Astrocyte (in vitro differentiated cells and primary cell): ENCODE data around the gene ACOX2. TPM values are rescaled to one million over a fixed set of nuclear protein-coding genes. Genes with fewer than 3 reads are reported as not detected.

Source experiments
- DNase-seq: peaks from one replicate; pipeline ENCODE4 v3.0.0-alpha.2; 2010; ENCODE audit warnings: low read depth
- FAIRE-seq: peaks from 2 replicates; lab custom pipeline; 2011; peaks lifted over from hg19 to GRCh38; lab: Jason Lieb, UNC
- H2AFZ ChIP-seq: 2 replicates; pipeline ENCODE4 v1.6.0; 2012; ENCODE audit warnings: low read depth, low read length, inconsistent platforms
- H3K27ac ChIP-seq: 2 replicates; pipeline ENCODE4 v1.5.1; 2011; ENCODE audit warnings: low read depth, low read length, inconsistent platforms
- H3K27me3 ChIP-seq: 2 replicates; pipeline ENCODE4 v1.6.0; 2011; ENCODE audit warnings: low read length, inconsistent platforms; ENCODE audit not compliant: insufficient read depth
- H3K36me3 ChIP-seq: 2 replicates; pipeline ENCODE4 v1.5.1; 2011; ENCODE audit warnings: low read length, inconsistent platforms; ENCODE audit not compliant: insufficient read depth
- H3K4me1 ChIP-seq: 2 replicates; pipeline ENCODE4 v1.5.1; 2011; ENCODE audit warnings: low read length, inconsistent platforms; ENCODE audit not compliant: insufficient read depth
- H3K4me2 ChIP-seq: 2 replicates; pipeline ENCODE4 v1.6.0; 2012; ENCODE audit warnings: low read length, inconsistent platforms
- H3K4me3 ChIP-seq: 2 replicates; pipeline ENCODE4 v1.5.1; 2011; ENCODE audit warnings: low read depth, mild to moderate bottlenecking, low read length, inconsistent platforms; ENCODE audit not compliant: insufficient read depth
- H3K79me2 ChIP-seq: 2 replicates; pipeline ENCODE4 v1.6.0; 2012; ENCODE audit warnings: mild to moderate bottlenecking, low read length, inconsistent platforms; ENCODE audit not compliant: insufficient read depth
- H3K9ac ChIP-seq: 2 replicates; pipeline ENCODE4 v1.6.0; 2012; ENCODE audit warnings: mild to moderate bottlenecking, low read length, inconsistent platforms
- H3K9me3 ChIP-seq: 2 replicates; pipeline ENCODE4 v1.5.1; 2012; ENCODE audit warnings: low read depth, mild to moderate bottlenecking, low read length, inconsistent platforms; ENCODE audit not compliant: insufficient read depth
- H4K20me1 ChIP-seq: 2 replicates; pipeline ENCODE4 v1.6.0; 2012; ENCODE audit warnings: low read length, inconsistent platforms; ENCODE audit not compliant: insufficient read depth
- H3K27ac Mint-ChIP-seq: one replicate; pipeline ENCODE4 v1.8.0; 2021; ENCODE audit warnings: mild to moderate bottlenecking, mixed read lengths; ENCODE audit not compliant: unreplicated experiment
- H3K27me3 Mint-ChIP-seq: one replicate; pipeline ENCODE4 v1.8.0; 2021; ENCODE audit warnings: low read depth, mixed read lengths; ENCODE audit not compliant: unreplicated experiment
- H3K36me3 Mint-ChIP-seq: one replicate; pipeline ENCODE4 v1.8.0; 2021; ENCODE audit warnings: low read depth, mixed read lengths; ENCODE audit not compliant: unreplicated experiment
- H3K4me1 Mint-ChIP-seq: one replicate; pipeline ENCODE4 v1.8.0; 2021; ENCODE audit warnings: low read depth, mixed read lengths; ENCODE audit not compliant: unreplicated experiment
- H3K4me3 Mint-ChIP-seq: one replicate; pipeline ENCODE4 v1.8.0; 2021; ENCODE audit warnings: mild to moderate bottlenecking, moderate library complexity, mixed read lengths; ENCODE audit not compliant: unreplicated experiment
- H3K9me3 Mint-ChIP-seq: one replicate; pipeline ENCODE4 v1.8.0; 2021; ENCODE audit warnings: mild to moderate bottlenecking, mixed read lengths; ENCODE audit not compliant: unreplicated experiment
- EZH2 ChIP-seq: IDR thresholded peaks from 2 replicates; pipeline ENCODE4 v1.6.1; 2012; ENCODE audit warnings: mild to moderate bottlenecking, low read length, inconsistent platforms; ENCODE audit not compliant: insufficient read depth
- total RNA-seq: library from RNA; stranded (reverse); gene quantifications from 2 replicates; pipeline ENCODE4 v1.2.1, GENCODE V29; 2021
- TF ChIP-seq, protein P1 (sequence below): IDR thresholded peaks from 2 replicates; pipeline ENCODE4 v1.5.1; 2011; ENCODE audit warnings: low read depth, mild to moderate bottlenecking, inconsistent platforms, low read length, moderate library complexity; ENCODE audit not compliant: insufficient read depth

The ACOX2 gene
- total RNA-seq, 1 donor from 2014 or later: 2.7 TPM

- Mint-ChIP-seq H3K9me3 (no peaks in the 10 kb centered on the region), H3K4me3 (no peak overlapping the region), H3K27me3 (peaks cover 3% of the 10 kb centered on the region), H3K27ac (peak overlapping the region; percentile 71), H3K4me1 (peaks cover 13% of the 10 kb centered on the region), H3K36me3 (peaks cover 3% of the 10 kb centered on the region)
- DNase-seq: no peak
- Histone ChIP-seq H3K27ac (no peak overlapping the region), H3K36me3 (no peaks in the 10 kb centered on the region), H3K79me2 (no peaks in the 10 kb centered on the region), H3K27me3 (no peaks in the 10 kb centered on the region), H4K20me1 (no peaks in the 10 kb centered on the region), H2AFZ (peak overlapping the region; percentile 55), H3K4me3 (no peak overlapping the region), H3K9me3 (no peaks in the 10 kb centered on the region), H3K9ac (no peak overlapping the region), H3K4me2 (no peak overlapping the region), H3K4me1 (peaks cover 12% of the 10 kb centered on the region)
- TF ChIP-seq, protein P1, sequence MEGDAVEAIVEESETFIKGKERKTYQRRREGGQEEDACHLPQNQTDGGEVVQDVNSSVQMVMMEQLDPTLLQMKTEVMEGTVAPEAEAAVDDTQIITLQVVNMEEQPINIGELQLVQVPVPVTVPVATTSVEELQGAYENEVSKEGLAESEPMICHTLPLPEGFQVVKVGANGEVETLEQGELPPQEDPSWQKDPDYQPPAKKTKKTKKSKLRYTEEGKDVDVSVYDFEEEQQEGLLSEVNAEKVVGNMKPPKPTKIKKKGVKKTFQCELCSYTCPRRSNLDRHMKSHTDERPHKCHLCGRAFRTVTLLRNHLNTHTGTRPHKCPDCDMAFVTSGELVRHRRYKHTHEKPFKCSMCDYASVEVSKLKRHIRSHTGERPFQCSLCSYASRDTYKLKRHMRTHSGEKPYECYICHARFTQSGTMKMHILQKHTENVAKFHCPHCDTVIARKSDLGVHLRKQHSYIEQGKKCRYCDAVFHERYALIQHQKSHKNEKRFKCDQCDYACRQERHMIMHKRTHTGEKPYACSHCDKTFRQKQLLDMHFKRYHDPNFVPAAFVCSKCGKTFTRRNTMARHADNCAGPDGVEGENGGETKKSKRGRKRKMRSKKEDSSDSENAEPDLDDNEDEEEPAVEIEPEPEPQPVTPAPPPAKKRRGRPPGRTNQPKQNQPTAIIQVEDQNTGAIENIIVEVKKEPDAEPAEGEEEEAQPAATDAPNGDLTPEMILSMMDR: no peak
- no peak for TF ChIP-seq EZH2
- FAIRE-seq: no peak
These were observed 667 bp upstream of the ACOX2 start for GRCh38 chr3:58537412-58538301.

DNA sequence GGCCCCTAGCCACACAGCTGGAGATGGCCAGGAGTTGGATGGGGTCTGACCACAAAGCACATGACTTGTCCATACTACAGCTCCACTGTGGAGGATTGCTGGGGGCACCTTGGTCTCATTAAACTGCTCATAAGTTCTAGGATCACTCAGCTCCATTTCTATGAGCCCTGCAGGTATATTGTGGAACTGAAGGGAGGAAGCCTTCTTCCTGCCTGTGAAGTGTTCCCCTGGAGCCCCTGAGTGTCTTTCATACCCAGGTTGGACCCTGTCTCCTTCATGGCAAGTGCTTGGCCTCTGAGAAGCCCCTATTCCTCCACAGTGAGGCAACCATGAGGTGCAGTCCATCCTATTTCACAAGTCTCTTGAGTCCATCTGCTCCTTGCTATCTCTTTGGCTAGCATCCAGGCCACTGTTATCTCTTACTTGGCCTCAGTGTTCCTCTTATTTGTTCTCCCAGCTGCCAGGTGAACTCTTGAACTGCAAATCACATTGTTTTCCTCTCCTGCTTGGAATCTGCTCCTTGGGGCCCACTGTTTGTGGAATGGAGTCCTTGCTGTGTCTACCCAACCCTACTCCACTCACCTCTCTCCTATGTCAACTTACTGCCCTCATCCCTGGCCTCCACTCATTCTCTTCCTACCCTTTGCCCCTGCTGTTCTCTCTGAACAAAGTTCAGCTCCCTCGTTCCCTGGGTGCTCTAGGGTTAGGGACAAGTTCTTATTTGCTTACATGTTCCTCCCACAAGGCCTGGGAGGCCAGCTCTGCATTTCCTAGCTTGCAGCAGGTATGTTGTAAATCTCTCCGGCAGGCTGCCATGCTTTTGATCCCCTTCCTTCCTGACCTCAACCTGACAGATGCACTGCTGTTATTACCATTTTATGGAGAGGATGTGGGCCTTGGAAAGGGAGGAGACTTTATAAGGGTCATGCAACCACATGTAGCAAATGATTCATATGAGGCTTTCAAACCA, 1.2 kb downstream of the ACOX2 start:
- FAIRE-seq (no peak), DNase-seq (no peak)
- H3K79me2 ChIP-seq: no peaks in the 10 kb centered on the region
- no peak overlapping the region for H3K27ac Mint-ChIP-seq
- TF ChIP-seq EZH2: no peak
- TF ChIP-seq, protein P1: no peak
- no peaks in the 10 kb centered on the region for H3K9me3 Mint-ChIP-seq
- peaks cover 12% of the 10 kb centered on the region for H3K4me1 ChIP-seq
- H3K4me3 ChIP-seq: no peak overlapping the region
- peaks cover 13% of the 10 kb centered on the region for H3K4me1 Mint-ChIP-seq
- H2AFZ ChIP-seq: no peak overlapping the region
- H3K36me3 Mint-ChIP-seq: peaks cover 3% of the 10 kb centered on the region
- no peaks in the 10 kb centered on the region for H3K36me3 ChIP-seq
- no peak overlapping the region for H3K27ac ChIP-seq
- peaks cover 3% of the 10 kb centered on the region for H3K27me3 Mint-ChIP-seq
- peak overlapping the region; percentile 0 for H3K4me2 ChIP-seq
- no peak overlapping the region for H3K9ac ChIP-seq
- H3K4me3 Mint-ChIP-seq: no peak overlapping the region
- no peaks in the 10 kb centered on the region for H4K20me1 ChIP-seq
- no peaks in the 10 kb centered on the region for H3K27me3 ChIP-seq
- no peaks in the 10 kb centered on the region for H3K9me3 ChIP-seq
